ENCODE measurements around the gene C17orf58.
A peak's percentile ranks its signal among the peaks of the same experiment; 100 is the strongest.

The C17orf58 gene

GRCh38 chr17:67946513-67946912 is 49.8 kb downstream of the C17orf58 start:
- no peak for DNase-seq (ENCODE audit: low read depth)
- H3K4me3 ChIP-seq (ENCODE audit: low read depth, low read length) = no peak overlapping the region
- no peak for TF ChIP-seq CTCF (IDR thresholded peaks at IDR 0.05; ENCODE audit: low read depth, low read length, missing control alignments)

GRCh38 chr17:67944035-67944434 is 52.2 kb downstream of the C17orf58 start:
- no peak overlapping the region for H3K4me3 ChIP-seq (ENCODE audit: low read depth, low read length)
- TF ChIP-seq CTCF (IDR thresholded peaks at IDR 0.05; ENCODE audit: low read depth, low read length, missing control alignments) = no peak
- no peak for DNase-seq (ENCODE audit: low read depth)

- H3K4me3 ChIP-seq (ENCODE audit: low read depth, low read length) = no peak overlapping the region
- TF ChIP-seq CTCF (IDR thresholded peaks at IDR 0.05; ENCODE audit: low read depth, low read length, missing control alignments) = peak; percentile 22
- DNase-seq (ENCODE audit: low read depth) = no peak
Observed at GRCh38 chr17:67942810-67943209, 53.5 kb downstream of the C17orf58 start.

Data from GM12864 (cell line).